GM19468 (cell line): Measurements from ENCODE around the gene SNX10.

Experiments used
- ATAC-seq: cut with Tn5 transposase; IDR thresholded peaks from one replicate; pipeline ENCODE4 v1.9.1; 2021; ENCODE audit warnings: mild to moderate bottlenecking, moderate library complexity, moderate number of reproducible peaks; ENCODE audit not compliant: unreplicated experiment; ENCODE audit errors: extremely low read depth

Gene SNX10

DNA sequence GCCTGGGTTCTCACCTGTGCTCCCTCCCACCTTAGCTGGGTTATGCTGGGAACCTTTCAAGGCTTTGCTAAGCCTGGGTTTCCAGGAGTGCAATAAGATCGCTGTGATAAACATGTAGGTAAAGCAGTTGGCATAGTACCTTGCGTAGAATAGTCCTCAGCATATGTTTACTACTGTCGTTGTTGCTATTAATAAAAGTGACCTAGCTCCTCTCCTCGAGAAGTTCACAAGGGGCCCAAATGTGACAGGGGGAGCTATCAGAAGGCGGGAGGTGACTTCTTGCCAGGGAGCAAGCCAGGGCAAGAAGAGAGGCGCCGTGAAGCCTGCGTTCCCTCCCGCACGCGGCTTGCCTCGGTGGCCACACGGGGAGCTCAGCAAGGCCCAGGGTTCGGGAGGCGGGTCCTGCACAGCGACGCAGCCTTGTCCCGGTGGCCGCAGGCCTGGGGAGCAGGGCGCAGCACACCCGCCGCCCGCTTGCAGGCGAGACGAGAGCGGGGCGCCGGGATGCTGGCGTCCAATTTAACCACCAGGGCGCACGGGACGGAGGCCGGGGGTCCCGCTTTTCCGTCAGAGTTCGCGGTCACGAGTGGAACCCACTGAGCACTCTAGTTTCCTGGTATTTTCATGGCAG is 106.2 kb downstream of the SNX10 start:
- ATAC-seq, result no peak

DNA sequence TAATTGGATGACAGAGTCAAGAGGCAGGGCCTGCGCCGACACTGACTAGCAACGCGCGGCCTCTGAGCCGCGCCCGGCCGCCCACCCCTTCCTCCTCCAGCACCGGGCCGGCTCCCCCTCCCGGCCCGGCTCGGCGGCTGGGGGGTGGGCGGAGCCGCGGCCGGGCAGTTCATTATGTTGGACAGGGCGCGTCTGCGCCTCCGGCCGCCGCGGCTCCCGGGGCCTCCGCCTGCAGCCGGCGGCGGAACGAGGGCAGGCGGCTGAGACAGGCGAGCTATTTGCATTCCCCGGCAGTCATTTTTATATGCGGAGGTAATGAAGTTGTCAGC is 106.7 kb downstream of the SNX10 start:
- peak; percentile 13 for ATAC-seq

DNA sequence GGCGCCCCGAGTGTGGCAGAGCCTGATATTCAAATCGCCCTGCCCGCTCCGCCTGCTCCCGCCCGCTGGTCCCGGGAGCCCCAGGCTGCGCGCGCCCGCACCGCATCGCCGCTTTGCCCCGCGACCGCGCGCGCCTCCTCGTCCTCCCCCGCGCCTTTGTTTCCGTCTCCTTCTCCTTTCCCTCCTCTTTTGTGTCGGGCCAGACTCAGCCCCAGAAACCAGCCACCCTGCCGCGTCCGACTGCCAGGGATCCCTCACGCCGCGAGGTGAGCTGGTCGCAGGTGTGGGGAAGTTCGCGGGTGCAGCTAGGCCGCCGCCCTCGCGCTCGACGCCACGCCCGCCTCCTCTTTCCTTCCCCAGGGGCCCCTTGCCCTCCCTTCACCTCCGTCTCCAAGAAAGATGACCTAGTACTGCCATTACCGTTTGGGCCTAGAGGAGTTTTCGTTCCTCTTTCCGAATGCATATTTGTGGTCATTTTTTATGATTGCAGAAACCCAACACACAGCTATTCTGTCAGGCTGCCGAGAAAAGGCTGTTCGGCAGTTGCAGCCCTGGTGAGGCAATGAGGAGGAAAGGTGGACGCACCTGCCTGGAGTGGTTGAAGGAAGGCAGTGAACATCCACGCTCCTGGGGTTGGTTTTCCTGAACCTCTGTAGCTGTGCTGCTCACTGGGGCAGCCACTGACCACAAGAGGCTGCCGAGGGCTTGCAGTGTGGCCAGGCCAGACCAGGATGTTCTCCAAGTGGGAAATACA is 107.3 kb downstream of the SNX10 start:
- ATAC-seq, result peak; percentile 65

GRCh38 chr7:26399736-26400135 is 108.1 kb downstream of the SNX10 start:
- ATAC-seq, result no peak

DNA sequence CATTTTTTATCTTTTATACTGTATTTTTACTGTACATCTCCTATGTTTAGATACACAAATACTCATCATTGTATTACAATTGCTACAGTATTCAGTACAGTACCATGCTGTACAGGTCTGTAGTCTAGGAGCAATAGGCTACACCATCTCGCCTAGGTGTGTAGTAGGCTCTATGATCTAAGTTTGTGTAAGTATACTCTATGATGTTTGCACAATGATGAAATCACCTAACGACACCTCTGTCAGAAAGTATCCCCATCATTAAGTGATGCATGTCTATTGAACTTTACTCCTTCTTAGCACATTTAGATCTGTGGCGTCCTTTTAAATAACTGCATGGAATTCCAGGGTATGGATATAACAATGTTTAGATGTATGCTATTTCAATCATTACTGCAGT is 112.0 kb downstream of the SNX10 start:
- ATAC-seq, result no peak

DNA sequence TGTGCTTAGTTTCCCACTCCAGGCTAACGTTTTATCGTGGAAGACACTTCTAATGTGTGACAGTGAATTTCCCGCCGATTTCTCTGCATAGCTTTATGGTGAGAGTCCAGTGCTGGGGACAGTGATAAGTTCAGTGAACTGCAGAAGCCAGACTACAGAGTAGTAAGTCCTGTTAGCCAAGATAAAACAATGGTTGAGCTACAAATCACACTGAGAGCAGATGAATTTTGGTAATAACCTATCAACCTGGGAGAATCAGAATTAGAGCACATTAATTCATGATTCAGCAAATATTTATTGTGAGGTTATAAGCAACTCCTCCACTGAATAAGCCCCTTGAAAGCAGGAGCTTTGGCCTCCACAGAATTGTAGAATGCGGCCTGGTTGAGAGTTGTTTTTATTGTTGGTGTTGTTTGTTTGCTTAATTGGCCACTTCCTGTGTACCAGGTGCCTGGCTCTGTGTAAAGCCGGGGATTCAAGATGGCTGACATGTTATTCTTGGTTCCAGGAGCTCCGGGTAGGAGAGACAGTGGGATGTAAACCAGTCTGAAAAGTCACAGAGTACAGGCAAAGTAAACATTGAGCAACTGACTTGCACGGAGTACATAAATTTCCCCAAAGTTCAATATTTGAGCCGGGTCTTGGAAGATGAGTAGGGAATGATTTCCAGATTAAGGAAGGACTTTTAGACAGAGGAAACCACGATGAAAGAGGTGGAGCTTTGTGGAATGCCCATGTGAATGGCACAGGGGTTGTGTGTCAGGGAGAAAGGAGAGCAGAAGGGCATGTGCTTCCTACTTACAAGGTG is 112.7 kb downstream of the SNX10 start:
- no peak for ATAC-seq

- ATAC-seq, result no peak
These were observed 114.8 kb downstream of the SNX10 start for GRCh38 chr7:26406433-26406832.

DNA sequence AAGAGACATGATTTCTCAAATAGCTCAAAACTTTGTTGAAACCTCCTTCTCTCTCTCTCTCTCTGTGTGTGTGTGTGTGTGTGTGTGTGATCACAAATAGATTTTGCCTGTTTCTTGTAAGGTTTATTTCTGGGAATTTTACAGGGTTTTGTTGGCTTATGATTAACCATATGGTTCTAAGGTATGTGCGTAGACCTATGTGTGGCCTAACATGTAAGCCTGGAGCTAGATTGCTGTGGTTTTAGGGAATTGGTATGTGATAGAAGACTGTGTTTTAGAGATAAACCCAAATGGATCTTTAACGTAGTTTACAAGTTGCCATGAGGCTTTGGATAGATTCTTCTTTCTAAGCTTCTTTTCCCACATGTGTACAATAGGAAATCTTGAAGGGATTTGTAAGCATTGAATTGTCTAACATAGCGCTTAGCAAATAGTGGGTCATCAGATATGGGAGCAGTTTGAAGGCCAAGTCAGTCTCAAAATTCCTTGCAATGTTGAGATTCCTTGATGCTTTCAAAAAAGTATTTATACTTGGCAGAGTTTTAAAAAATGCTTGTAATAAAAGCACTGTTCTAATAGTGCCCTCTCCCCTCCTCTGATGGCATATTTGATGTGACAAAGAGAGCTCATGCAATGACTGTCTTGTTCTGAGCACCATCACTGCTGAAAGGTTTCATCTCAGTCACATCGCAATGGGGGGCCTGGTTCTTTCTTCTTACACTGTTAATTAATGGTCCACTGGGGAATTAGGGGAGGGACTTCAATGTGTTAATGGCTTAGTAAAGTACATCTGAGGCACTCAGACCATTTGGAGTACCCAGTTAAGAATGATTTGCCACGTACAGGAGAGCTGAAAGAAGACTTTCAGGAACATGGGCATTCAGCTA is 118.2 kb downstream of the SNX10 start:
- no peak for ATAC-seq

DNA sequence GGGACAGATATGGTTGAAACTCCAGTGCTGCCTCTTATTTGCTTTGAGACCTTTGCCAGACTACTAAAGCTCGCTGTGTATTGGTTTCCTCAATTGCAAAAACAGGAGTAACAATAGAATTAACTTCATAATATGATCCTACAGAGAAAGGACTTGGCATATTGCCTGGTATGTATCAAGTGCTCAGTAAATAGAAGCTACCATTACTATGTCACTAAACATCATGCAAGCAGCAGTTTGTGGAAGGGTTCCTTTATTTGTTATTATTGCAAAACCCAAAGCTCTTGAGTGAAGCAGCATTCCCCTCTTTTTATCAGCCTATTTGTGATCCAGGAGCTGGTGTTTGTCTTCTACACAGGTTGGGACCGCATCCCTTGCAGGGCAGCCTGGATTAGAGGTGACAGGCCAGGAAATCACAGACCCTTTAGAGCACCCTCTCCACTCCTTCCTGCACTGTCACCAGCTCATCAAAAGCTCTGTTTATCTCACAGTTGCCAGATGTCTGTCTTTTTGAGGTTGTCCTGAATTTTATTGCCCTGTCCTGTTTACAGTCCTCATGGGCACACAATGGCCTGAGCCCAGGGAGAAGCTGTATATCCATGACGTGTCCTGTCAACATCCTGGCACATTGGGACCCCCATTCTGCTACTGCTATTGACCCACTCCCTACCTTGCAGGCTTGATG is 121.5 kb downstream of the SNX10 start:
- no peak for ATAC-seq

GRCh38 chr7:26416004-26416403 is 124.3 kb downstream of the SNX10 start:
- ATAC-seq, result no peak

GRCh38 chr7:26417911-26418413 is 126.3 kb downstream of the SNX10 start:
- ATAC-seq, result no peak

GRCh38 chr7:26419198-26419597 is 127.5 kb downstream of the SNX10 start:
- ATAC-seq, result no peak

GRCh38 chr7:26420422-26421019 is 128.9 kb downstream of the SNX10 start:
- no peak for ATAC-seq

DNA sequence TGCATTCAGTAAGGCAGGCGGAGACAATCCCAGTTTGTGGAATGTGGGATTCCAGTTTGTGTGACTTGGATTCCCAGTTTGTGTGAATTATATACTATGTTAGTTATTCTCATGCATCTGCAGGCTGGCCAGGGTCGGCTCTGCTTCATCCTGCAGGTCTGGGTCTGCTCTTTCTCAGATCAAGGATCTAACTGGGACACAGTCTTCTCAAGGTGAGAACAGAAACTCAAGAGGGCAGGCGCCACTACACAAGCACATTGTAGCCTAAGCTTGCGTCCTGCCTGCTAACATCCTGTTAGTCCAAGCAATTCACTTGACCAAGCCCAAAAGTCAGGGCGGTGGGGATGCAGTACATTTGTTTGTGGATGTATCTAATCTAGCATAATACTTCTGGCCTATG is 131.1 kb downstream of the SNX10 start:
- no peak for ATAC-seq

- ATAC-seq, result no peak
These were observed 131.8 kb downstream of the SNX10 start for GRCh38 chr7:26423436-26423835.
